ENCODE measurements around the gene PEX11B.

The PEX11B gene
- 3.4 to 31.9 (median 23.8) reads per million in 9 experiments for total RNA-seq

- peak; percentile 88 for ATAC-seq (replicated peaks)
- no peaks in the 10 kb centered on the region for H3K27me3 Mint-ChIP-seq
- H3K36me3 Mint-ChIP-seq (ENCODE audit: insufficient read depth) = peaks cover 46% of the 10 kb centered on the region
- H3K4me3 Mint-ChIP-seq = peak within 1 kb of the TSS; percentile 88 to 96
- H3K4me1 Mint-ChIP-seq (ENCODE audit: low read depth in 2 of 2) = peaks cover 26 to 33% of the 10 kb centered on the region in 2 donors
- peak within 1 kb of the TSS; percentile 89 to 94 for H3K27ac Mint-ChIP-seq
- peak; percentile 89 to 90 (median 89) for DNase-seq
- no peaks in the 10 kb centered on the region for H3K9me3 Mint-ChIP-seq
Measured at GRCh38 chr1:145918144-145918991, at the start of gene PEX11B. Gene PEX11B, minus strand, starts transcription at chr1:145918717. Its CDS starts 29 bp downstream, at chr1:145918688.

GRCh38 chr1:145967288-145967687, 48.8 kb upstream of the PEX11B start:
- no peaks in the 10 kb centered on the region for H3K9me3 Mint-ChIP-seq
- peaks cover 26 to 29% of the 10 kb centered on the region in 2 donors for H3K4me1 Mint-ChIP-seq (ENCODE audit: low read depth in 2 of 2)
- DNase-seq (no peak), ATAC-seq (replicated peaks) (no peak)
- H3K27ac Mint-ChIP-seq = no peak overlapping the region
- peak overlapping the region in 1 of 2 donors; percentile 25 for H3K4me3 Mint-ChIP-seq
- H3K36me3 Mint-ChIP-seq (ENCODE audit: insufficient read depth) = no peaks in the 10 kb centered on the region
- H3K27me3 Mint-ChIP-seq = no peaks in the 10 kb centered on the region

GRCh38 chr1:145965119-145965744, 46.7 kb upstream of the PEX11B start:
- no peaks in the 10 kb centered on the region for H3K9me3 Mint-ChIP-seq
- no peaks in the 10 kb centered on the region for H3K27me3 Mint-ChIP-seq

DNA sequence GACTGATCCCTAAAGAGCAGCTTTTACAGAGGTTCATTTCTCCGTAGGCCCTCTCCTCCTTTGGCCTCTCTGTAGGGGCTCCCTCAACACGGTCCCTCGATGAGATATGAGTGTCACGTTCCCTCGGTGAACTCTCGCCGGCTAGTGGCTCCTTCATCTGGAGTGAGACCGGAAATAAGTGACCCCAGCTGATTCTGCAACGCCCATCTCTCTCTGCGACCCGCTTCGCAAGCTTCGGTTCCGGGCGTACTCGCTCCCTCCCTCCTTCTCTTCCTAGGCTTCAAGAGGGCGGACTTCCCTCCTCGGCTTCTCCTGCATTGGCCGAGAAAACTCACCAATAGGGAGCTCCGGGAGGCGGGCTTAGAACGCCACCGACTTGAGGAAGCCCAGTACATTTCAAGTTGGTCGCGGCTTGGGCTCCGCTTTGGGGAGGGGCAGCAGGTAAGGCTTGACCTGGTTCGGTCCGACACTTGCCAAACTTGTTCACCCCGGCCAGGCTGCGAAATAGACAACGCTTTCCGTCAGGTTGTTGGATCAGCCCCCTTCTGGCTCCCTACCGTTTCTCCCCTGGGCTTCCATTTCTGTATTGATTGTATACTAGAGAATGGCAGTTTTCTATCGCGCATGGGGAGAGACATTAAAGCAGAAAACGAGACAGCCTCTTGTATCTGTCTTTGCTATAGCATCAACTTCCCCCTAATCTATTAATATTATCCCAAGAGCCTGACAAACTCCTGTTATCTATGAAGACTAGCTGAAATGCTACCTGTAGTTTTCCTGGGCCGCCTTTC, 46.0 kb upstream of the PEX11B start, which contains the start of the genes ANKRD34A and POLR3GL:
Gene ANKRD34A, minus strand, starts transcription at position 248 of the 791 bp plus-strand sequence. CDS start 2,816 bp downstream, outside the sequence.
Gene POLR3GL, plus strand, starts transcription at position 363 of the 791 bp plus-strand sequence. CDS start 10,176 bp downstream, outside the sequence.
- Mint-ChIP-seq H3K4me1 (ENCODE audit: low read depth in 2 of 2) (peaks cover 39 to 45% of the 10 kb centered on the region in 2 donors), H3K27ac (peak within 1 kb of the TSS; percentile 89 to 93), H3K27me3 (no peaks in the 10 kb centered on the region), H3K36me3 (ENCODE audit: insufficient read depth) (no peaks in the 10 kb centered on the region), H3K4me3 (peak within 1 kb of the TSS; percentile 96 to 99), H3K9me3 (no peaks in the 10 kb centered on the region)
- peak; percentile 85 to 91 (median 91) for DNase-seq
- ATAC-seq (replicated peaks) = peak; percentile 90

More at GRCh38 chr1:145965119-145965744, 46.7 kb upstream of the PEX11B start:
- Mint-ChIP-seq H3K4me1 (ENCODE audit: low read depth in 2 of 2) (peaks cover 33 to 42% of the 10 kb centered on the region in 2 donors), H3K36me3 (ENCODE audit: insufficient read depth) (no peaks in the 10 kb centered on the region), H3K27ac (peak overlapping the region; percentile 89 to 93), H3K4me3 (peak overlapping the region; percentile 96 to 99)
- ATAC-seq (replicated peaks) = no peak
- no peak for DNase-seq

DNA sequence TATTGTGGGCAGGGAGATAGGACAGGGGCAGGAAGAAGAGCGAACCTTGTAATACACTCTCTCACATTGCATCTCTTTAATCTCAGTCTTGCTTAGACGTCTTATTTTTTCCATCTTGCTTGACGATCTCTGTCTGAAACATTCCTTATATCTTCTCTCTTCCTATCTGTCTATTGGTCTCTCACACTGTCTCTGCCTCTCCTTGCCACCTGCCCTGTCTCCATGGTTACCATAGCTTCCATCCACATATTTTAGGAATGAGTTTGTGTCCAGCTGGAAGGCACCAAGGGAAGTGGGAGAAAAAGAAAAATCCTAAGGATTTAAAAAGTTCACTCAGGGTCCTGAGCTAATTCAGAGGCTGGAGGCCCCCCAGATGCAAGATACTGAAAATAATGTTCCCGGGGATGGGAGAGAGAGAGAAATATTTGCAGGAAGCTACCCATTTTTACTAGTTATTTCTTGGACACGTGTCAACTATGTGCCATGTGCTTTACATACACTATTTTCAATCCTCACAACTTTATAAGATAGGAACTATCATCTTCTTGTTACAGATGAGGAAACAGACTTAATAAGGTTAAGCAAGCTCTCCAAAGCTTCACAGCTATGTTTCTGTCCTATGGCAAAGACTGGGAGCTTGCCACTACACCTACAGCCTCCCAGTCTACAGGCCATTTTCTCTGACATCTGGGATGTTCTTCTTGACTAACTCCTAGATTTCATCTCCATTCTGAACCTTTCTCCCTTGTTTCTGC, 44.9 kb upstream of the PEX11B start:
- H3K27me3 Mint-ChIP-seq = no peaks in the 10 kb centered on the region
- H3K27ac Mint-ChIP-seq = peak overlapping the region; percentile 89 to 93
- no peak for ATAC-seq (replicated peaks)
- H3K36me3 Mint-ChIP-seq (ENCODE audit: insufficient read depth) = peaks cover 2% of the 10 kb centered on the region
- no peak for DNase-seq
- H3K9me3 Mint-ChIP-seq = no peaks in the 10 kb centered on the region
- peak overlapping the region; percentile 96 to 99 for H3K4me3 Mint-ChIP-seq
- peaks cover 50 to 54% of the 10 kb centered on the region in 2 donors for H3K4me1 Mint-ChIP-seq (ENCODE audit: low read depth in 2 of 2)

GRCh38 chr1:145962157-145963102, 43.9 kb upstream of the PEX11B start:
- Mint-ChIP-seq H3K36me3 (ENCODE audit: insufficient read depth) (peaks cover 7% of the 10 kb centered on the region), H3K27ac (peak overlapping the region; percentile 92 to 93), H3K4me1 (ENCODE audit: low read depth in 2 of 2) (peaks cover 56 to 57% of the 10 kb centered on the region in 2 donors), H3K9me3 (no peaks in the 10 kb centered on the region), H3K4me3 (peak overlapping the region; percentile 96 to 99), H3K27me3 (no peaks in the 10 kb centered on the region)
- no peak for DNase-seq
- no peak for ATAC-seq (replicated peaks)

DNA sequence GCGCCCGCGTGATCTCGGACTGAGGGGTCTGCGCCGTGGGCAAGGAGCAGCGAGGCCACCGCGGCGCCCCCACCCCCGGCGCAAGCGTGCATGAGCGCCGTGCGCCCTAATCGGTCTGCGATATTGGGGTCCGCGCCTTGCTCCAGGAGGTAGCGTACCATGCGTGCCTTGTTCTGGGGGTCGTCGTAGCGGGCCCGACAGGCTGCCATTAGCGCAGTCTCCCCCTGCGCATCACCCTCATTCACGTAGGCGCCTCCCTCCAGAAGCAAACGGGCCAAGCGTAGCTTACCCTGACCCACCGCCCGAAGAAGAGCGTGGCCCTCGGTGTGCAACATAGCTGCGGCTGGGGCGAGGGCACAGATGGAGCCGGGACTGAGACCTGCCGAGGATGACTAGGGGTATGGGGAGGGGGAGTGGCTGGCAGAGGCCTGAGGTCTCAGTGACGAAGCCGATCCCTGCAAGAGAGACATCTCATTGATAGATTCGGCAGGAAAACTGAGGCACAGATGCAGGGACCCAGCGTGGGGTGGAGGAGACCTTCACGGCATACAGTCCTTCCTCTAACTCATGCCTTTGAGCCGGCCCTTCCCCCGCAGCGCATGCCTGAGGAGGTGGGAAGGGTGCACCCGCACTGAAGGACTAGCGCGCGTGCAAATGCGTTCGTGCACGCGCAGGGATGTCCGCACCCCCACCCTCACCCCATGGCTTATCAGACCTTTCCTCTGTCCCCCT, 43.1 kb upstream of the PEX11B start:
- H3K4me1 Mint-ChIP-seq (ENCODE audit: low read depth in 2 of 2) = peaks cover 63% of the 10 kb centered on the region in 2 donors
- H3K4me3 Mint-ChIP-seq = peak overlapping the region; percentile 96 to 99
- H3K27ac Mint-ChIP-seq = peak overlapping the region; percentile 92 to 93
- peaks cover 10% of the 10 kb centered on the region for H3K36me3 Mint-ChIP-seq (ENCODE audit: insufficient read depth)
- H3K27me3 Mint-ChIP-seq = no peaks in the 10 kb centered on the region
- no peaks in the 10 kb centered on the region for H3K9me3 Mint-ChIP-seq
- DNase-seq = peak in 1 of 3 experiments; percentile 30
- ATAC-seq (replicated peaks) = no peak

GRCh38 chr1:145961109-145961424, 42.5 kb upstream of the PEX11B start:
- Mint-ChIP-seq H3K4me1 (ENCODE audit: low read depth in 2 of 2) (peaks cover 65 to 66% of the 10 kb centered on the region in 2 donors), H3K36me3 (ENCODE audit: insufficient read depth) (peaks cover 10% of the 10 kb centered on the region), H3K27me3 (no peaks in the 10 kb centered on the region), H3K4me3 (peak overlapping the region; percentile 96 to 99), H3K9me3 (no peaks in the 10 kb centered on the region), H3K27ac (peak overlapping the region; percentile 92 to 93)
- ATAC-seq (replicated peaks) (no peak), DNase-seq (no peak)

- Mint-ChIP-seq H3K4me1 (ENCODE audit: low read depth in 2 of 2) (peaks cover 69 to 70% of the 10 kb centered on the region in 2 donors), H3K9me3 (no peaks in the 10 kb centered on the region), H3K4me3 (peak overlapping the region; percentile 96 to 99), H3K36me3 (ENCODE audit: insufficient read depth) (peaks cover 10% of the 10 kb centered on the region), H3K27me3 (no peaks in the 10 kb centered on the region), H3K27ac (peak overlapping the region; percentile 92 to 93)
- ATAC-seq (replicated peaks) = no peak
- peak in 1 of 3 experiments; percentile 31 for DNase-seq
Measured at GRCh38 chr1:145960468-145961108, 42.1 kb upstream of the PEX11B start.

- H3K27me3 Mint-ChIP-seq = no peaks in the 10 kb centered on the region
- H3K9me3 Mint-ChIP-seq = no peaks in the 10 kb centered on the region
- DNase-seq (no peak), ATAC-seq (replicated peaks) (no peak)
- peak overlapping the region in 1 of 2 donors; percentile 58 for H3K27ac Mint-ChIP-seq
- H3K4me3 Mint-ChIP-seq = peak overlapping the region; percentile 96 to 99
- H3K36me3 Mint-ChIP-seq (ENCODE audit: insufficient read depth) = peaks cover 10% of the 10 kb centered on the region
- peaks cover 72 to 73% of the 10 kb centered on the region in 2 donors for H3K4me1 Mint-ChIP-seq (ENCODE audit: low read depth in 2 of 2)
Measured at GRCh38 chr1:145959957-145960467, 41.5 kb upstream of the PEX11B start.

Data from effector memory CD8-positive, alpha-beta T cell (primary cell).